HG02943 (cell line): ENCODE results near the gene WDR54.

Experiments
- ATAC-seq: cut with Tn5 transposase; IDR thresholded peaks from one replicate; pipeline ENCODE4 v1.9.1; 2021; ENCODE audit warnings: mild to moderate bottlenecking, low read depth, moderate library complexity; ENCODE audit not compliant: unreplicated experiment

Gene WDR54

DNA sequence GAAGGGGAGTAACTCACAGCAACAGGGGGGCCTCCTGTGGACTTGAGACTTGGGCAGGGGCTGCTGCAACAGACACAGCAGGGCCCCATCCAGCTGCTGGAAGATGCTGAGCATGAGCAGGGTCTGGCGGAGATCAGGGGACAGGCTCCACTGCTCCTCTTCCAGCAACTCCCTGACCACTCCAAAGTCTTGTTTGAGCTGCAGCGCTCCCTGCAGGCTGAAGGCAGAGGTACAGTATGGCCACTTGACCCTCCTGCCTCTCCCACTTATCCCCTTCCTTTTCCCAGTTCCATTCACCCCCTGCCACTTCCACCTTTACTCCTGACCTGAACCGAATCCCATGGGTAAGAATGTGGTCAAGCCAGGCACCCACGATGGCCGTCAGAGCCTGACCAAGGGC, 53.4 kb downstream of the WDR54 start:
- no peak for ATAC-seq
